GM12878 (cell line): Measurements from ENCODE around the gene BRINP3. TPM values are rescaled to one million over a fixed set of nuclear protein-coding genes. Genes with fewer than 3 reads are reported as not detected.

Experiments
- ATAC-seq: fragments of 200-7000 bp; cut with Tn5 transposase; 3 replicates; pipeline ENCODE4 v1.9.1; 2020; ENCODE audit warnings: mild to moderate bottlenecking, moderate library complexity
- BruUV-seq: library from RNA; stranded (reverse); fragments of 400-500 nt; replicated peaks from 2 replicates; lab custom pipeline; 2021; lab: Mats Ljungman, UMichigan
- CTCF ChIA-PET: fragments of 300-600 bp; sonication (Branson Sonifier 250); formaldehyde crosslinking; extraction: SDS; loops from one replicate; lab custom pipeline; 2021; ENCODE audit warnings: inconsistent platforms; lab: Yijun Ruan, JAX
- POLR2A ChIA-PET: fragments of 350-600 bp; formaldehyde crosslinking; extraction: SDS; loops from one replicate; lab custom pipeline; 2021; ENCODE audit warnings: inconsistent platforms; lab: Charles Lee
- RAD21 ChIA-PET: fragments of 300-600 bp; sonication (Branson Sonifier 250); formaldehyde crosslinking; loops from one replicate; lab custom pipeline; 2023; ENCODE audit warnings: antibody characterized with exemption; ENCODE audit not compliant: unreplicated experiment; lab: Charles Lee
- SMC1A ChIA-PET: fragments of 300-600 bp; sonication (Branson Sonifier 250); formaldehyde crosslinking; loops from one replicate; lab custom pipeline; 2023; ENCODE audit not compliant: unreplicated experiment, uncharacterized antibody; lab: Charles Lee
- DNase-seq: peaks from one replicate; pipeline ENCODE4 v3.0.0-alpha.2; 2011; ENCODE audit warnings: low read depth, low spot score
- FAIRE-seq: peaks from 3 replicates; lab custom pipeline; 2011; peaks lifted over from hg19 to GRCh38; lab: Jason Lieb, UNC
- H2AFZ ChIP-seq: 2 replicates; pipeline ENCODE4 v1.6.0; 2011; ENCODE audit warnings: low read depth, low read length, control low read depth; ENCODE audit not compliant: control insufficient read depth
- H3K27ac ChIP-seq: 2 replicates; pipeline ENCODE4 v1.5.1; 2011; ENCODE audit warnings: control low read depth; ENCODE audit not compliant: control insufficient read depth, insufficient read depth
- H3K27me3 ChIP-seq, 2 experiments: replicated peaks in 1 of 2; 2 replicates each; pipeline versions ENCODE4 v1.6.0 to v1.6.1; 2011; ENCODE audit warnings: low read length in 1 of 2; ENCODE audit not compliant: control insufficient read depth in 2 of 2, insufficient read depth in 2 of 2
- H3K36me3 ChIP-seq, 2 experiments: 2 replicates each; pipeline ENCODE4 v1.5.1; 2011; ENCODE audit warnings: low read length in 1 of 2; ENCODE audit not compliant: control insufficient read depth in 2 of 2, insufficient read depth in 2 of 2
- H3K4me1 ChIP-seq: 2 replicates; pipeline ENCODE4 v1.6.1; 2011; ENCODE audit warnings: mild to moderate bottlenecking, low read length, moderate library complexity, mixed read lengths; ENCODE audit not compliant: control insufficient read depth, insufficient read depth
- H3K4me2 ChIP-seq: 2 replicates; pipeline ENCODE4 v1.6.0; 2011; ENCODE audit warnings: control low read depth; ENCODE audit not compliant: control insufficient read depth, insufficient read depth
- H3K4me3 ChIP-seq: fragments of 200-600 bp; sonication (generic); 2 replicates; pipeline ENCODE4 v1.5.1; 2016
- H3K79me2 ChIP-seq: 2 replicates; pipeline ENCODE4 v1.6.0; 2011; ENCODE audit warnings: low read length; ENCODE audit not compliant: control insufficient read depth, insufficient read depth
- H3K9ac ChIP-seq: 2 replicates; pipeline ENCODE4 v1.8.0; 2011; ENCODE audit warnings: low read length, control low read depth, mixed read lengths; ENCODE audit not compliant: control insufficient read depth, insufficient read depth
- H3K9me3 ChIP-seq: replicated peaks from 3 replicates; pipeline ENCODE4 v1.5.1; 2011; ENCODE audit warnings: mild to moderate bottlenecking, low read length; ENCODE audit not compliant: control insufficient read depth, insufficient read depth
- H4K20me1 ChIP-seq: 2 replicates; pipeline ENCODE4 v1.6.0; 2011; ENCODE audit not compliant: control insufficient read depth, insufficient read depth
- ESRRA ChIP-seq: IDR thresholded peaks from 2 replicates; pipeline ENCODE4 v1.6.1; 2012; ENCODE audit warnings: mild to moderate bottlenecking, low read length, improper control_type of control experiment
- NFYA ChIP-seq: IDR thresholded peaks from 2 replicates; pipeline ENCODE4 v1.6.1; 2011; ENCODE audit warnings: low read depth, mild to moderate bottlenecking, low read length, improper control_type of control experiment, borderline replicate concordance
- PML ChIP-seq: IDR thresholded peaks from 2 replicates; pipeline ENCODE4 v1.6.1; 2012; ENCODE audit warnings: low read length, inconsistent platforms
- TCF12 ChIP-seq: IDR thresholded peaks from 2 replicates; pipeline ENCODE4 v1.6.1; 2011; ENCODE audit warnings: low read depth, mild to moderate bottlenecking, low read length
- WGBS: methylation state at CpG from one replicate; pipeline ENCODE4 v1.1.6; 2016; ENCODE audit warnings: low lambda C conversion rate; ENCODE audit not compliant: insufficient replicate concordance, insufficient coverage; ENCODE audit errors: missing lambda C conversion rate; 5-methylcytosine and 5-hydroxymethylcytosine counted together
- in situ Hi-C: fragments of 300-500 bp; cut with MboI; formaldehyde crosslinking; loops from 9 replicates; pipeline ENCODE4 v1.14.3; 2018; ENCODE audit warnings: mixed read lengths
- intact Hi-C: fragments of 100-400 bp; cut with micrococcal nuclease; formaldehyde crosslinking; loops from one replicate; pipeline ENCODE4 v1.14.2; 2022; ENCODE audit not compliant: unreplicated experiment
- polyA plus RNA-seq, 11 experiments: library from polyadenylated mRNA; depleted of rRNA in 4 of 11; unstranded in 6 of 11; stranded (reverse) in 5 of 11; fragments of >200 nt; fragmentation: Nextera tagmentation in 4 of 11; fragmentation: Illumina TruSeq in 1 of 11; extraction: Ambion mirVana in 4 of 11; extraction: Trizol in 1 of 11; gene quantifications; 1 replicate in 1 of 11; 2 replicates in 10 of 11; pipeline versions ENCODE4 v1.2.1 to v1.2.3, GENCODE V29; 2011 to 2016; ENCODE audit warnings: inconsistent platforms in 2 of 11, missing spikeins in 2 of 11, low read depth in 1 of 11
- total RNA-seq, 4 experiments: library from RNA; depleted of rRNA in 3 of 4; stranded (reverse); fragments of >200 nt in 3 of 4; fragmentation: Illumina TruSeq in 1 of 4; extraction: Trizol in 1 of 4; gene quantifications; 2 replicates each; pipeline versions ENCODE4 v1.2.1 to v1.2.3, GENCODE V29; 2013 to 2021

The BRINP3 gene
- total and polyA plus RNA-seq, 10 of the 15 experiments (the other 5 are each of a cell fraction or from before 2014, with no cell fraction given), result under 0.01 TPM; not detected in 9

DNA sequence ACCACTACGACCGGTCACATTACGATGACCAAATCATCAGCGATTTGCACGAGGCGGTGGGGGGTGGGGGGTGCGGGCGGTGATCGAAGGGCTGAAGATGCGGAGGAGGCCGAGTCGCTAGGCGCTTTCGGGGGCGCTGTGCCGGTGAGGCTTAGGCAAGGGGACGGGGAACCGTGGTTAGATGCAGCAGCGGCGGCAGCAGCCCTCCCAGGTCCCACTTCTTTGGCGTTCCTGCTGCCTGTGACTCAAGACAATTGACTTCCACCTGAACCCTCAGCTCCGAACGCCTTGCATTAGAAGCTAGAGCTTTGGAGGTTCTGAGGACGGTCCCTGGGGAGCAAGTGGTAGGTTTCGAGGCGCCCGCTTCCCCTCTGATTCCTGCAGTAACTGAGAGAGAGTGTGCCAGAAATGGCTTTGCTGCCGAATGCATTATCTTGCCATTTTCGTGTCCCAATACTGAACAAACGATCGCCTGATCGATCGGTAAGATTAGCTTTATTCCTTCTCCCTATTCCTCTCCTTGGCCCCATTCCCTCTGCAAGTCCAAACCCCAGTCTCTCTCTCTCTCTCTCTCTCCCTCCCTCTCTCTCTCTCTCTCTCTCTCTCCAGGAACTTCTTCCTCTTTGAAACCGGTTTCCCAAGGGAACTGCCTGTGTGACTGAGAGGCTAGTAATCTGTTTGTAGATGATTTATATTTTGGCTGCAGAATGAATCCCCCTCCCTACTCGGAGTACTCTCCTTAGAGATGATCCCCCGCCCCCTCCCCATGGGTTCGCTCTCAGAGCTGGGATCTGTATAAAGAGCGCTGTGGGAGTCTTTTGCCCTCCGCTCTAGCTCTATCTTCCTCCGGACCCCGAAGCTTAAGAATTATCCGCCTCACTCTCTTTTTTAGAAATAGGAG is 735 bp upstream of the BRINP3 start:
- WGBS, result 25% methylated on average over 30 of the region's 42 CpGs
- H3K9me3 ChIP-seq, result no peaks in the 10 kb centered on the region
- ChIA-PET POLR2A (no interaction called here), RAD21 (no interaction called here), SMC1A (no interaction called here), CTCF (no interaction called here)
- H3K4me2 ChIP-seq, result no peak overlapping the region
- H2AFZ ChIP-seq, result no peak overlapping the region
- H3K4me3 ChIP-seq, result no peak overlapping the region
- intact Hi-C loops, result no loop called here
- FAIRE-seq (no peak), DNase-seq (no peak), ATAC-seq (peak; percentile 48)
- peaks cover 2 to 8% of the 10 kb centered on the region in 2 experiments for H3K27me3 ChIP-seq
- H3K4me1 ChIP-seq, result no peaks in the 10 kb centered on the region
- H4K20me1 ChIP-seq, result no peaks in the 10 kb centered on the region
- no peaks in the 10 kb centered on the region for H3K36me3 ChIP-seq
- H3K79me2 ChIP-seq, result no peaks in the 10 kb centered on the region
- H3K9ac ChIP-seq, result no peak overlapping the region
- BruUV-seq, result no TSS peak
- TF ChIP-seq PML, result no peak
- in situ Hi-C loops, result no loop called here
- H3K27ac ChIP-seq, result no peak overlapping the region

- Histone ChIP-seq H2AFZ (no peak overlapping the region), H3K36me3 (no peaks in the 10 kb centered on the region), H3K4me2 (no peak overlapping the region), H3K4me3 (no peak overlapping the region), H3K9ac (no peak overlapping the region), H3K27ac (no peak overlapping the region), H4K20me1 (no peaks in the 10 kb centered on the region), H3K27me3 (peaks cover 2 to 8% of the 10 kb centered on the region in 2 experiments), H3K4me1 (no peaks in the 10 kb centered on the region), H3K9me3 (no peaks in the 10 kb centered on the region), H3K79me2 (no peaks in the 10 kb centered on the region)
- TF ChIP-seq ESRRA, result no peak
- TF ChIP-seq TCF12, result no peak
- no peak for TF ChIP-seq NFYA
- no peak for DNase-seq
- intact Hi-C loops (no loop called here), in situ Hi-C loops (no loop called here)
- RAD21 ChIA-PET, result no interaction called here
- no peak for ATAC-seq
- CTCF ChIA-PET, result no interaction called here
- POLR2A ChIA-PET, result no interaction called here
- WGBS, result 3% methylated on average over 5 of the region's 5 CpGs
- no TSS peak for BruUV-seq
- SMC1A ChIA-PET, result no interaction called here
- FAIRE-seq, result no peak
Measured at GRCh38 chr1:190476806-190477205, 858 bp downstream of the BRINP3 start.
